ENCODE measurements around the gene CASKIN1. TPM values are rescaled to one million over a fixed set of nuclear protein-coding genes. Genes with fewer than 3 reads are reported as not detected.

CASKIN1 gene
- total and polyA plus RNA-seq, 8 donors, result 0.61 to 2.1 (median 1.1) TPM

DNA sequence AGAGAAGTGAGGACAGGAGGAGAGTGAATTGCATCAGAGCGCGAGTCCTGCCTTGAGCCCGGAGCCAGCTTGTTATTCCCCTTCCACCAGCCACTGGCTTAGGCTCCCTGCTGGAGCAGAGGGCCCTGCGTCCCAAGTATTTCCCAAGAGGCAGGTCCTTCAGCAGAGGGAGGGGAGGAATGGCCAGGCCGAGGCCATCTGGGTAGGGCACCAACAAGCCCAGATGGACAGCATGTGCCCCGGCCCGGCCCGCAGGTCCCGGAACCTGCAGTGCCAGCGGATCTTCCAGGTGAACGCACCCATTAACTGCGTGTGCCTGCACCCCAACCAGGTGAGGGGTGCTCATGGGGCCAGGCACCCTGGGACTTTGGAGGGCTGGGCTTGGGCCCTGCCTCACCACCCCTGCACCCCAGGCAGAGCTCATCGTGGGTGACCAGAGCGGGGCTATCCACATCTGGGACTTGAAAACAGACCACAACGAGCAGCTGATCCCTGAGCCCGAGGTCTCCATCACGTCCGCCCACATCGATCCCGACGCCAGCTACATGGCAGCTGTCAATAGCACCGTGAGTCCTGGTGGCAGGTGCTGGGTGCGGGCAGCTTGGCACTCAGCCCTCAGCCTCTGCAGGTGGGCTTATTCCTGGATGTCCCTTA lies 10.5 kb upstream of the CASKIN1 start:
- Histone ChIP-seq H3K4me1 (peaks cover 0 to 8% (median 0%) of the 10 kb centered on the region in 3 donors), H3K9me3 (no peaks in the 10 kb centered on the region), H3K27ac (no peak overlapping the region), H3K27me3 (no peaks in the 10 kb centered on the region), H3K4me3 (no peak overlapping the region), H3K36me3 (peaks cover 0 to 23% (median 5%) of the 10 kb centered on the region in 3 donors)
- 89 to 90% methylated on average over 23 of the region's 23 CpGs for WGBS, 2 donors
- FAIRE-seq (no peak), ATAC-seq (no peak), DNase-seq (peak in 2 of 6 donors; percentile 50 to 82)
- TF ChIP-seq, protein P1, sequence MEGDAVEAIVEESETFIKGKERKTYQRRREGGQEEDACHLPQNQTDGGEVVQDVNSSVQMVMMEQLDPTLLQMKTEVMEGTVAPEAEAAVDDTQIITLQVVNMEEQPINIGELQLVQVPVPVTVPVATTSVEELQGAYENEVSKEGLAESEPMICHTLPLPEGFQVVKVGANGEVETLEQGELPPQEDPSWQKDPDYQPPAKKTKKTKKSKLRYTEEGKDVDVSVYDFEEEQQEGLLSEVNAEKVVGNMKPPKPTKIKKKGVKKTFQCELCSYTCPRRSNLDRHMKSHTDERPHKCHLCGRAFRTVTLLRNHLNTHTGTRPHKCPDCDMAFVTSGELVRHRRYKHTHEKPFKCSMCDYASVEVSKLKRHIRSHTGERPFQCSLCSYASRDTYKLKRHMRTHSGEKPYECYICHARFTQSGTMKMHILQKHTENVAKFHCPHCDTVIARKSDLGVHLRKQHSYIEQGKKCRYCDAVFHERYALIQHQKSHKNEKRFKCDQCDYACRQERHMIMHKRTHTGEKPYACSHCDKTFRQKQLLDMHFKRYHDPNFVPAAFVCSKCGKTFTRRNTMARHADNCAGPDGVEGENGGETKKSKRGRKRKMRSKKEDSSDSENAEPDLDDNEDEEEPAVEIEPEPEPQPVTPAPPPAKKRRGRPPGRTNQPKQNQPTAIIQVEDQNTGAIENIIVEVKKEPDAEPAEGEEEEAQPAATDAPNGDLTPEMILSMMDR (IDR thresholded peaks at IDR 0.05), result no peak
- intact Hi-C loops (cut with DNase I), result no loop called here

DNA sequence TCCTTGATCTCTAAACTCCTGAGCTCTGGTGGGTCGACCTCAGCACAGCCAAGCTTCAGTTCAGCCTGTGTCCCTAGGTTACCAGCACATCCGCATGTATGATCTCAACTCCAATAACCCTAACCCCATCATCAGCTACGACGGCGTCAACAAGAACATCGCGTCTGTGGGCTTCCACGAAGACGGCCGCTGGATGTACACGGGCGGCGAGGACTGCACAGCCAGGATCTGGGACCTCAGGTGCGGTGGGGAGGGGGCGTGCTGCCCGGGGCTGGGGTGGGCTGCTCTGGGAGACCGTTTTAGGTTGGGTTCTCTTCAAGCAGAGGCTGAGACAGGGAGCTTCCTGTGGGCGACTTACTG lies 10.0 kb upstream of the CASKIN1 start:
- Histone ChIP-seq H3K9me3 (no peaks in the 10 kb centered on the region), H3K36me3 (peaks cover 0 to 23% (median 5%) of the 10 kb centered on the region in 3 donors), H3K4me1 (peaks cover 0 to 8% (median 0%) of the 10 kb centered on the region in 3 donors), H3K4me3 (peak overlapping the region in 3 of 4 donors; percentile 83 to 93 (median 87)), H3K27ac (no peak overlapping the region), H3K27me3 (no peaks in the 10 kb centered on the region)
- intact Hi-C loops (cut with DNase I), result no loop called here
- TF ChIP-seq, protein P1 (IDR thresholded peaks at IDR 0.05), result no peak
- ATAC-seq, result no peak
- FAIRE-seq, result no peak
- peak in 1 of 6 donors; percentile 69 for DNase-seq
- WGBS, 2 donors, result 69 to 77% methylated on average over 18 of the region's 18 CpGs

DNA sequence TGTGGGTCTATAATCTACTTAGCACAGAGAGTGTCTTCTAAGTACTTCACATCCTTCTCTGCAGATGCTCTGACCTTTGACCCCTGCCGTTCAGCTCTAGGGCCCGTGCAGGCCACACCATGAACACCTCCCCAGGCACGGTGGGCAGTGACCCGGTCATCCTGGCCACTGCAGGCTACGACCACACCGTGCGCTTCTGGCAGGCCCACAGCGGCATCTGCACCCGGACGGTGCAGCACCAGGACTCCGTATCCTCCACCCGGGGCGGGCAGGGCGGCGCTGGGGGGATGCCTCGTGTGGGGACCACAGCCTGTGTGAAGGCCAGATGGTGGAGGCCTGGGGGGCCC lies 9.5 kb upstream of the CASKIN1 start:
- ATAC-seq (peak; percentile 5 to 16 (median 11)), FAIRE-seq (no peak), DNase-seq (peak in 3 of 6 donors; percentile 49 to 87 (median 67))
- H3K36me3 ChIP-seq, result peaks cover 0 to 23% (median 5%) of the 10 kb centered on the region in 3 donors
- TF ChIP-seq, protein P1 (IDR thresholded peaks at IDR 0.05), result no peak
- intact Hi-C loops (cut with DNase I), result no loop called here
- peak overlapping the region; percentile 65 to 93 (median 85) for H3K4me3 ChIP-seq
- 6 to 8% methylated on average over 16 of the region's 16 CpGs for WGBS, 2 donors
- no peaks in the 10 kb centered on the region for H3K27me3 ChIP-seq
- H3K9me3 ChIP-seq, result no peaks in the 10 kb centered on the region
- peaks cover 0 to 8% (median 0%) of the 10 kb centered on the region in 3 donors for H3K4me1 ChIP-seq
- H3K27ac ChIP-seq, result peak overlapping the region; percentile 90 to 95 (median 94)

DNA sequence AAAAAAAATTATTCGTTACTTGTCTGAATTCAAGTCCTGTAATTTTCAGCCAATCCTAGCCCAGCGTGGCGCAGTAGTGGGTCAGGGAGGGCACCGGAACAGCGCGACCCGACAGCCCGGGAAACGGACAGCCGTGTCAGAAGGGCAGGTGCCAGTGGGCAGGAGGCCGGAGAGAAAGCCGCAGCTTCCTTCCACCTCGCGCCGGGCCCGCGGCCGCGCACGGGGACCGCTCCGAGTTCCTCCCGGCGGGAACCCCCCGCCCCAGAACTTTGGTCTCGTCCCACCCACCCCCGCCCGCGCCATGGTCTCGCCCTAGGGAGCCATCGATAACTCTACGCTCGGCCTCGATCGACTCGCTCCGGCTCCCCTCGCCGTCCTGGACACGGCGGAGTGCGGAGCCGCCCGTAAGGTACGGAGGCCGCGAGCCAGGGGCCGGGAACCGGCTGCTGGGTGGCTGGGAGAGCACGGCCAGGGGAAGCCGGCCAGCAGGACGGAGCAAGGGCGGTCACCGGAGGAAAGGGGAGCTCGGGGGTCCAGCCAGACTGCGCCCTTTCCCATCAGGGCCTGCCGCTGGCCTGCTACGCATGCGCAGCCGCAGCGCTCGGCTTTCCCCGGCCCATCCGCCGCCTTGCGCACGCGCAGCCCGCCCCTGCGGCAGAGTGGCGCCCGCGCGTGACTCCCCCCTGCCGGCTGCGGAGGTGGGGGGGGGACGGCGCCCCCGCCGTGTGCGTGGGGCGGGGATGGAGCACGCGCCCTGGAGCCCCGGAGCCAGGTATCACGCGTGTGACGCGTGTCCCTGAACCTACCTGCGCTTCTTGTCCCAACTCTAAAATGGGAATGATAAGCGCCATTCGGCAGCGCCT lies 8.9 kb upstream of the CASKIN1 start, which contains the start of gene MLST8:
Gene MLST8 (plus strand): TSS at position 351 of the 863 bp plus-strand sequence. CDS start 632 bp downstream, outside the sequence.
- DNase-seq, result peak; percentile 81 to 95 (median 88)
- peaks cover 0 to 8% (median 0%) of the 10 kb centered on the region in 3 donors for H3K4me1 ChIP-seq
- H3K27ac ChIP-seq, result peak within 1 kb of the TSS; percentile 90 to 95 (median 94)
- no peaks in the 10 kb centered on the region for H3K9me3 ChIP-seq
- TF ChIP-seq, protein P1 (IDR thresholded peaks at IDR 0.05), result no peak
- H3K4me3 ChIP-seq, result peak within 1 kb of the TSS; percentile 65 to 93 (median 85)
- peaks cover 0 to 23% (median 5%) of the 10 kb centered on the region in 3 donors for H3K36me3 ChIP-seq
- H3K27me3 ChIP-seq, result no peaks in the 10 kb centered on the region
- intact Hi-C loops (cut with DNase I), result no loop called here
- peak; percentile 91 to 96 (median 94) for ATAC-seq
- no peak for FAIRE-seq
- WGBS, 2 donors, result 0 to 1% methylated on average over 63 to 93 of the region's 93 CpGs

Measured in pancreas (tissue), 10 donors.